ENCODE data around the gene GATA2.

The GATA2 gene

GRCh38 chr3:128432301-128432970 lies 60.6 kb downstream of the GATA2 start:
- no peak for ATAC-seq

DNA sequence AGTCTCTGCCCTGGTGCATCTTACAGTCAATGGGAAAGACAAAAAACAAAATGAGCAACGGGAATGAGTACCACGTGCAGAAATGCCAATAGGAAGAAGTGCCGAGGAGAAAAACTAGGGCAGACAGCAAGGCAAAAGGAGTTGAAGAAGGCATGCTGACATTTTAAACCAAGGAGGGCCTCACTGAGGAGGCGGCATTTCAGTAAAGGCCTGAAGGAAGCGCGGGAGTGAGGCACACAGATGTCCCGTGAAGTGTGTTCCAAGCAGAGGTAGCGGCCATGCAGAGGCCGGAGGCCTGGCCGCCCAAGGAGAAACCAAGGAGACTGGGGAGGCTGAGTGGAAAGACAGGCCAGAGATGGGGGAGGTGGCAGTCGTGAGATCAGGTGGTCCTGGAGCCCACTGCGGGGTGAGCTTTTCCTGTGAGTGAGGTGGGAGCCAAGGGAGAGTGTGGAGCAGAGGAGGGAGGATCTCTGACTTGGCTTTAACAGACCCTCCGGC lies 61.1 kb downstream of the GATA2 start:
- ATAC-seq, result no peak

DNA sequence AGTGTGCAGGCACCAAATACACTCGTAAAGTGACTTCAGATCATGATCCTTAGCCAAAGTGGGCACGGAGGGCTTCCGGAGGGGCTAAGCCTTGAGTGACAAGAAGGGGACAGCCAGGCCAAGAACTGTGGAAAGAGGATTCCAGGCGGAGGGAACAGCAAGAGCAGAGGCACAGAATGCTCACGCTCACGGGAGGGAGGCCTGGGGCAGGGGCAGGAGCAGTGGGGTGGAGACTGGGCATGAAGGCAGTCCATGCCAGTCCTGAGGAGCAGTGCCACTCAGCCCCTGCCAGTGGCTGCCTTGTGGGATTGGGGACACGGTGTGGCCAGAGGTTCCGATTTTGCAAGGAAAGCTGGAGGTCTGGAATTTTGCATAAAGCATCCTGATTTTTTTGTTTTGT lies 62.3 kb downstream of the GATA2 start:
- ATAC-seq, result no peak

GRCh38 chr3:128430301-128430700 lies 62.7 kb downstream of the GATA2 start:
- ATAC-seq, result no peak

DNA sequence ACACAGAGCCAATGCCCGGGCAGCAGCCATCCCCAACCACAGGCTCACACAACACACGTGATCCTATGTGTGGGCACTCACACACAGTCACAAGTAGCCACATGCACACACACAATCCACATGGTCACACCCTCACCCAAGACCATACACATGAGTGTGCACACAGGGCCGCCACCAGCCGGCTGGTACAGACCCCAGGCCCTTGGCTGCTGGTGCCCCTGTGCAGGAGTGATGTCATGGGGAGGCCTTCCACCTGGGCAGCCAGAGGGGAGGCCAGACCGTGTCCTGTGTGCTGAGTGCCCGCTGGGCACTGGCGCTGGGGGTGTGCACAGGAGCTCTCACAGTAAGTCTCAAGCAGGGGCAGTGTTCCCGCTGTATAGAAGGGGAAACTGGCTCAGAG lies 63.2 kb downstream of the GATA2 start:
- ATAC-seq, result no peak
